ENCODE results near the gene SNX1. TPM values are rescaled to one million over a fixed set of nuclear protein-coding genes. Genes with fewer than 3 reads are reported as not detected.
"Not testable (repeated sequence)": the region's sequence is repeated elsewhere in the genome, so short reads cannot be mapped to it uniquely, and the experiment has no call there.

The SNX1 gene
- total RNA-seq, 2 donors from 2014 or later = 44.8 to 57.1 TPM

DNA sequence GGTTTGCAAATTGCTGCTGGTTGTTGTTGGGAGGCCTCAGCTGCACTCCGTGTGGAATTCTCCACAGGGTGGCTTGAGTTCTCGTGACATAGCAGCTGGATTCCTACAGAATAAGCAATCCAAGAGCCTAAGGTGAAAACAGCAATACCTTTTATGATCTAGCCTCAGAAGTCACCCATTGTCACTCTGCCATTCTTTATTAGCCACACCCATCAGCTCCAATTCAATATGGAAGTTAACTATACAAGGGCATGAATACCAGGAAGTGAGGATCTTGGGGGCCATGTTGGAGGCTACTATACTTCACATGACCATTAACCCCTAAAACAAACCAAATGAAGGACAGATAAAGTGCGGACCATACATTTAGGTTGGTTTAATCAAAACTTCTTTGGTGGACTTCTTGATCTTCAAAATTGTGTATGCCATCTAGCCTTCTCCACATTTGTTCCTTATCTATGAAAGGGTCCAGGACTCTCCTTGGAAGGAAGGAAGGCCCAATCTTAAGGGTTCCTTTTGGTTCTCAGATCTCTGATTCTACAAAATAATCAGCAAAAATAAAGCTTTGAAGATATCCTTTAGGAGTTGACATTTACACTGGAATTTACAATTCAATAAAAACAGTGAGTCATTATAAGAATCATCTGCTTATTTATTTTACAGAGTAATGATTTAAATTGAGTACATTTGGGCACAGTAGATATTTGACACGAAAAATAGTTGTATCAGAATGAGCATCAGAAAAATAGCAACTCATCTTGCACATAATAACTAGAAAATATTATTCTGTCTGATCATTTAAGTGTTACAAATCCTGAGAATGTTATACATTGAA, 23.6 kb upstream of the SNX1 start:
- Histone ChIP-seq H3K27me3 (no peaks in the 10 kb centered on the region), H3K36me3 (peaks cover 30% of the 10 kb centered on the region), H3K4me1 (peaks cover 0 to 31% of the 10 kb centered on the region in 2 donors), H3K9me3 (no peaks in the 10 kb centered on the region), H3K27ac (peak overlapping the region; percentile 81), H3K4me3 (no peak overlapping the region)
- DNase-seq (ENCODE audit: low spot score) = no peak
- TF ChIP-seq, protein P1, sequence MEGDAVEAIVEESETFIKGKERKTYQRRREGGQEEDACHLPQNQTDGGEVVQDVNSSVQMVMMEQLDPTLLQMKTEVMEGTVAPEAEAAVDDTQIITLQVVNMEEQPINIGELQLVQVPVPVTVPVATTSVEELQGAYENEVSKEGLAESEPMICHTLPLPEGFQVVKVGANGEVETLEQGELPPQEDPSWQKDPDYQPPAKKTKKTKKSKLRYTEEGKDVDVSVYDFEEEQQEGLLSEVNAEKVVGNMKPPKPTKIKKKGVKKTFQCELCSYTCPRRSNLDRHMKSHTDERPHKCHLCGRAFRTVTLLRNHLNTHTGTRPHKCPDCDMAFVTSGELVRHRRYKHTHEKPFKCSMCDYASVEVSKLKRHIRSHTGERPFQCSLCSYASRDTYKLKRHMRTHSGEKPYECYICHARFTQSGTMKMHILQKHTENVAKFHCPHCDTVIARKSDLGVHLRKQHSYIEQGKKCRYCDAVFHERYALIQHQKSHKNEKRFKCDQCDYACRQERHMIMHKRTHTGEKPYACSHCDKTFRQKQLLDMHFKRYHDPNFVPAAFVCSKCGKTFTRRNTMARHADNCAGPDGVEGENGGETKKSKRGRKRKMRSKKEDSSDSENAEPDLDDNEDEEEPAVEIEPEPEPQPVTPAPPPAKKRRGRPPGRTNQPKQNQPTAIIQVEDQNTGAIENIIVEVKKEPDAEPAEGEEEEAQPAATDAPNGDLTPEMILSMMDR (IDR thresholded peaks at IDR 0.05) = no peak

DNA sequence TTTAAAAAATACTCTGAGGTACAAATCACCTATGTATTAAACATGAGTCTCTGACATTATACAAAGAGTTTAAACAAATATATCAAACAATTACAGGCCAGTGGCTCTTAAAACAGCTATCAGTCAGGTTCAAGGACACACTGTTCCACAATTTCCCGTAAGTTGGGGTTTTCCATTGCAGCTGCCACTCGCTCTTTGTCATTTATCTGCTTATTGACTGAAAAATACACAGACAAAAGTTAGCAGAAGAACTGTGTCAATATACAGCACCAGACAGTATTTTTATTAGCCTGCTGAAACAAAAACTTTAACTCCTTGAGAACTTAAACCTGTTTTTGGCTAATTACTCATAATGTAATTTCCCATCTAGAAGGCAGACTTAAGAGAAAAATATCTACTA, 23.0 kb upstream of the SNX1 start:
- no peak overlapping the region for H3K27ac ChIP-seq

DNA sequence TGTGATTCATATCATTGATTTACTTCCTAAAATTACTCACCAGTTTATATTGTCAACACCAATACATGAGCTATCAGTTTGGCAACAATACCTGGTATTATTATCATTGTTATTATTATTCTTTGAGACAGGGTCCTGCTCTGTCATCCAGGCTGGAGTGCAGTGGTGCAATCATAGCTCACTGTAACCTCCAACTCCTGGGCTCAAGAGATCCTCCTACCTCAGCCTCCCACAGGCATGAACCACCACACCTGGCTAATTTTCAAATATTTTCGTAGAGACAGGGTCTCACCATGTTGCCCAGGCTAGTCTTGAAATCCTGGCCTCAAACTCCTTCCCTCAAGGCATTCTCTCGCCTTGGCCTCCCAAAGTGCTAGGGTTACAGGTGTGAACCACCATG, 22.3 kb upstream of the SNX1 start:
- H3K27me3 ChIP-seq = not testable (repeated sequence)

More for the DNA sequence above, 23.0 kb upstream of the SNX1 start:
- TF ChIP-seq, protein P1 (IDR thresholded peaks at IDR 0.05) = no peak
- H3K4me1 ChIP-seq = peaks cover 0 to 26% of the 10 kb centered on the region in 2 donors
- no peaks in the 10 kb centered on the region for H3K9me3 ChIP-seq
- H3K36me3 ChIP-seq = peaks cover 30% of the 10 kb centered on the region
- DNase-seq (ENCODE audit: low spot score) = no peak
- H3K27me3 ChIP-seq = no peaks in the 10 kb centered on the region
- no peak overlapping the region for H3K4me3 ChIP-seq

DNA sequence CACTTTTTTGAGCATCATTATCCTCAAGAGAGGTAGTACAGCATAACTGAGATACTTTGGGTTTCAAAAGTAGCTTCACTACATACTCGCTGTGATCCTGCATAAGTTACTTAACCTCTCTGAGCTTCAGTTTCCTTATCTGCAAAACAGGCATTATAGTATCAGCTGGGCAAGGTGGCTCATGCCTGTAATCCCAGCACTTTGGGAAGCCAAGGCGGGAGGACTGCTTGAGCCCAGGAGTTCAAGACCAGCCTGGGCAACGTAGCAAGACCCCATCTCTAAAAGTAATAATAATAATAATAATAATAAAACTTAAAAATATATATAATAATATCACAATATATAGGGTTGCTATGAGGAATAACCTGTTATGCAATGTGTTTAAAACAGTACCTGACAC, 13.0 kb upstream of the SNX1 start:
- TF ChIP-seq, protein P1 (IDR thresholded peaks at IDR 0.05) = no peak
- H3K4me3 ChIP-seq = no peak overlapping the region
- peaks cover 55% of the 10 kb centered on the region for H3K36me3 ChIP-seq
- no peaks in the 10 kb centered on the region for H3K9me3 ChIP-seq
- H3K27ac ChIP-seq = no peak overlapping the region
- H3K27me3 ChIP-seq = no peaks in the 10 kb centered on the region
- H3K4me1 ChIP-seq = no peaks in the 10 kb centered on the region
- DNase-seq (ENCODE audit: low spot score) = no peak

More for the DNA sequence above, 22.3 kb upstream of the SNX1 start:
- not testable (repeated sequence) for H3K4me3 ChIP-seq; H3K9me3 ChIP-seq; H3K27ac ChIP-seq; DNase-seq (ENCODE audit: low spot score)
- H3K4me1 ChIP-seq = peaks cover 0 to 22% of the 10 kb centered on the region in 2 donors
- H3K36me3 ChIP-seq = peaks cover 30% of the 10 kb centered on the region

DNA sequence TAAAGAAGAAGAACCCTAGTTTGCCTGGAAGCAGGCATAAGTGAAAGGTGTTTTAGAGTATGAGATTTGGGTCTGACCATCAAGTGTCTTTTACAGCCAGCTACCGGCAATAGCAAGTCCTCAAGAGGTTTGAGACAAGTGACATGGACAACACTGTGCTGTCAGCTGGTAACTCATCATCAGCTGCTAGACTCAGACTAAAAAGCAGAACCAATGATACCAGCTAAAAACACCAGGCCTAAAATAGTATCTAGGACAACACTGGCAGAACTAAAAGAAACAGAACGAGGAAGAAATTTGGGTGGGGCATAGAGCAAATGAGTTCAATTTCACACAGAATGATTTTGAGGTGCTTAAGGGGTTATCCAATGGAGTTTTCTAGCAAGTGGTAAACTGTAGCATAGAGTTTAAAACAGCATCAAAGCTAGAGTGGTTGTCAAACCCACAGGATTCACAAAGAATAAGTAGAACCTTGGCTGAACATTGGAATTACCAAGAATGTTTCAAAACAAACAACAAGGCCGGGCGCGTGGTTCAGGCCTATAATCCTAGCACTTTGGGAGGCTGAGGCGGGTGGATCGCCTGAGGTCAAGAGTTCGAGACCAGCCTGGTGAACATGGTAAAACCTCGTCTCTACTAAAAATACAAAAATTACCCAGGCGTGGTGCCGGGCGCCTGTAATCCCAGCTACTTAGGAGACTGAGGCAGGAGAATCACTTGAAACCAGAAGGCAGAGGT, 6.1 kb upstream of the SNX1 start:
- TF ChIP-seq, protein P1 (IDR thresholded peaks at IDR 0.05) = no peak
- no peak for DNase-seq (ENCODE audit: low spot score)
- H3K27ac ChIP-seq = peak overlapping the region; percentile 91 to 95
- no peak overlapping the region for H3K4me3 ChIP-seq
- H3K9me3 ChIP-seq = no peaks in the 10 kb centered on the region
- H3K36me3 ChIP-seq = peaks cover 34% of the 10 kb centered on the region
- H3K4me1 ChIP-seq = peaks cover 0 to 41% of the 10 kb centered on the region in 2 donors
- H3K27me3 ChIP-seq = no peaks in the 10 kb centered on the region

DNA sequence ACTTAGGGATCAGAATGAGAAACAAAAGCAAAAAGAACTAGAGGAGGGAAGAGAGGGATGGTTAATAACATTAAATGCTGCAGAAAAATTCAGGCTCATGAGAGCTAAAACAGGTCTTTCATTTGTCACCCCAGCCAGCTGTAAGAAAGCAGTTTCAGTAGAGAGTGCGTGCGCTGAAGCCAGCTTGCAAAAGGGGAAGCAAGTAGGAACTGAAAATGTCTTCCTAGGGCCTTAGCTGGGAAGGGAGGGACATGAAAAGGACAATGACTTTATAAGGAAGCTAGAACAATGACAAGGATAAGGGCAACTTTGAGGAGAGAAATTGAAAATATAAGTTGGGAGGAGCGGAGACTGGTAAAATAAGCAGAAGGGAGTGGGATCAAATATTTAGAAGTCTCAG, 5.3 kb upstream of the SNX1 start:
- DNase-seq (ENCODE audit: low spot score) = no peak
- Histone ChIP-seq H3K27me3 (no peaks in the 10 kb centered on the region), H3K36me3 (peaks cover 27% of the 10 kb centered on the region), H3K4me1 (peaks cover 0 to 49% of the 10 kb centered on the region in 2 donors), H3K9me3 (no peaks in the 10 kb centered on the region), H3K4me3 (no peak overlapping the region), H3K27ac (peak overlapping the region; percentile 91 to 95)
- TF ChIP-seq, protein P1 (IDR thresholded peaks at IDR 0.05) = no peak

Data from right atrium auricular region (tissue), 2 donors.